GM18909 (cell line): ENCODE results near the gene NRG2.

ENCODE experiments used
- ATAC-seq: cut with Tn5 transposase; IDR thresholded peaks from one replicate; pipeline ENCODE4 v1.9.1; 2021; ENCODE audit warnings: mild to moderate bottlenecking; ENCODE audit not compliant: unreplicated experiment, poor library complexity

Gene NRG2

DNA sequence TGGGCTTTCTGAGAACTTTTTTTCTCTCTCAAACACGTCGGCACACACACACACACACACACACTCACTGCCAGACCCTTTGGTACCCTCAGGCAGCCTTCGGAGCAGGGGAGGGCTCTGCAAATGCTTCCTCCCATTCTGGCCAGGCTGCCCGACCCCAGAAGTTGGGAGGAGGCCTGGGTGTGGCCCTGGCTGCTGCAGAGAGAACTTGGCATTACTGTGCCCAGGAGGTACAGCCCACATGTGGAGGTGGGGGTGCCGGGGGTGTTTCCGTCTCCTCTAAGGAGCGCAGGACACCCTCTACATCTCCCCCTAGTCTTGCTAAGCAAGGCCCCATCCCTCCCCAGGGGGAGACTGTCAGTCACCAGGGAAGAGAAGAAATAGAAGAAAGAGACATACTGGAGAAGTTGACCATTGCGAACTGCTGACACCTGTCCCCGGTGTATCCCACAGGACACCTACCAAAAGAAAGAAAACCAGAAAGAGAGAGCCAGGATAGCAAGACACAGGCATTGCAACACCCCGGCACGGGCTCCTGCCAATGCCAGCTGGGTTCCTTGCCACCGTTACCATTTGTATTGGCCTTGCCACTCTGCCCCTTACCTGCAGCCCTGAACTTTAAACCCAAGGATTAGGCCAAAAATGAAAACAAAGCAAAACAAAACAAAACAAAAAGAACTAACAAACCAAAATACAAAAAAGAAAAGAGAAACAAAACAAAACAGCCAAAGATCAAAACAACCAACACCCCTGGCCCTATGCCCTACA is 178.2 kb downstream of the NRG2 start:
- no peak for ATAC-seq

DNA sequence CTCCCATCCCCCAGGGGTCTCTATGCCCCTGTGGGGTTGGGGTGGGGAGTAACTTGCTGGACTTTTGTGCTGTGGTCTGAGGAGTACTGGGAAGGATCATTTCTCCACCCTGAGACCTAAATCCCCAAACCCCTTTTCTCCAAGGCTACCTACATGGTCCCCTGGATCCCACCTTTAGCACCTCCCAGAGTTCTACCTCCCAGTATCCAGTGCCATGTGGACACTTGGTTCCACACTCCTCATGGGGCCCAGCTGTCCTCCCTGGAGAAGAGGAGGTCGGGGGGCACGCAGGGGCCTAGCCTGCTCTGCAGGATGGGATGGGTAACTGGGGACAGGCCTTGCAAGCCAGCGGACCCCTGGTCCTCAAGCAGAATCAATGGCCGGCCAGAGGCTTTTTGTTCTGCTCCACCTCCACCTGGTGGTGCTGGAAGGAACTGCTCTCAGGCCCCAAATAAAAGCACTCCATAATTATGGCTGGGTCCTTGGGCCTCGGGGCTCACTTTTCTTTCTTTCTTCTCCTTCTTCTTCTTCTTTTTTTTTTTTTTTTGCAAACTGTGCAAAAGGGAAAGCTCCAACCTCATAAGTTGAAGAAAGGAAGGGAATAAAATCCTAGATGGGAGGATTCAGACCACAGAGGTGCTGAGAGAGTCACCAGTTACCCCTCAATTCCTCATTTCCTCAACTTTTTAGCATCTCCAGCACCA is 179.1 kb downstream of the NRG2 start:
- peak; percentile 66 for ATAC-seq

DNA sequence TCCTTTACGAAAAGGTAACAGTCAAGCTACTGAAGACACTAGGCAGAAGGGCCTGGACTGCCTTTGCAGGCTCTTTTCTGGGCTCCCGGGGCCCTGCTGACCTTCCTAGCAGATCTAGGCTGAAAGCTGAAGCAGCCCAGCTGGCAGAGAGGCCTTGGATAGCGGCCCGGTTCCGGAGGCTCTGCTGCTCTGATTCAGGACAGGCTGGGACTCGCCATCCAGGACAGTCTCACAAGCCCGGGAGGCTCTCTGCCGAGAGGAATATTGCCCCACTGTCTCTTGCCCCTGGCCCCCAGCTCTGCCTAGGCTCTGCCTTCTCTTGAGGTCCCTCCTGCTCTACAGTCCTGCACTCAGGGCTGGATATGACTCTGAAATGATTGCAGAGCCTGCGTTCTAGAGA is 179.7 kb downstream of the NRG2 start:
- no peak for ATAC-seq

DNA sequence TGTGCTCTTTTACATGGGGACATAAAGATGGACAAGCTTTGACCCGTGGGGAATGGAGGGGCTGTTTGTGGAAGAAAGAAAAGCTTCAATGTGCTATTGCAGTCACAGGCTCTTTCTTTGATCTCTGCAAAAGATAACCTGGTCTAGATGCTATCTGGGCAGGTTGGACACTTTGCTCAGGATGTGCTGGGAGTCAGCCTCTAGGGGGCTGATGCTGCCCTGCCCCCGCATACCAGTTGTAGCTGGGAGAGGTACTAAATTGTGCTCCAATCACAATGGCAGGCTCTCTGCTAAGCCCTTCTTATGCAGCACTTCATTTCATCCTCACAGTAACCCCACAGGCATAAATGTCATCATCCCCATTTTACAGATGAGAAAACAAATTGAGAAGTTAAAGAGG is 180.3 kb downstream of the NRG2 start:
- ATAC-seq, result no peak

DNA sequence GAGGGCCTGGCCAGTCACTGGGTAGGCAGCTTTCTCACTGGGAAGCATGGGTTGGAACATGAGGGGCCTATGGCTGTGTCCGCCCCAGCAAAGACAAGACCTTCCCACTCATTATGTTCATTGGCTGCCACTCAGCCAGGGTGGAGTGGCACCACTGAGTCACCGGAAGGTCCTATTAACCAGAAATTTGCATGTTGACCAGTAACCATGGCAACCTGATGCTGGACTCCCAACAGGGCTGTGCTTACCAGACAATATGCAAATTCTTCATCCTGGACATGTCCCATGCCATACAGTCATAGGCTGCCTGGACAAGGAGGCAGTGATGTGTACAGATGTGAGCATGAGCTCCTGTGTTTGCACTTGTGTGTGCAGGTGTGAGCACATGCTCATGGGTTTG is 180.8 kb downstream of the NRG2 start:
- no peak for ATAC-seq

DNA sequence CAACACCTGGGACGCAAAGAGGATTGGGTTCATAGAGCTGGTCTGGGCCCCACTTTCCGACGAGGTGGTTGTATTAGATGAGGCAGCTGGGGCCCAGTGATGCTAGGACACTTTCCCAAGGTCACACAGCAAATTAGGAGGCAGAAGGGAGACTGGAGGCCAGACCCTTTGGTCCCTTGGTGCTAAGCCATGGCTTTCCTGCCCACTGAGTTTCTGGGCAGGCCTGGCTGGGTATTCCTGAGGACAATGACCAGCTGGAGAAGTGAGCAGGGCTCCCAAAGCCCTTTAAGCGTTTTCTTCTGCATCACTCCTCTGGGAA is 181.3 kb downstream of the NRG2 start:
- no peak for ATAC-seq

DNA sequence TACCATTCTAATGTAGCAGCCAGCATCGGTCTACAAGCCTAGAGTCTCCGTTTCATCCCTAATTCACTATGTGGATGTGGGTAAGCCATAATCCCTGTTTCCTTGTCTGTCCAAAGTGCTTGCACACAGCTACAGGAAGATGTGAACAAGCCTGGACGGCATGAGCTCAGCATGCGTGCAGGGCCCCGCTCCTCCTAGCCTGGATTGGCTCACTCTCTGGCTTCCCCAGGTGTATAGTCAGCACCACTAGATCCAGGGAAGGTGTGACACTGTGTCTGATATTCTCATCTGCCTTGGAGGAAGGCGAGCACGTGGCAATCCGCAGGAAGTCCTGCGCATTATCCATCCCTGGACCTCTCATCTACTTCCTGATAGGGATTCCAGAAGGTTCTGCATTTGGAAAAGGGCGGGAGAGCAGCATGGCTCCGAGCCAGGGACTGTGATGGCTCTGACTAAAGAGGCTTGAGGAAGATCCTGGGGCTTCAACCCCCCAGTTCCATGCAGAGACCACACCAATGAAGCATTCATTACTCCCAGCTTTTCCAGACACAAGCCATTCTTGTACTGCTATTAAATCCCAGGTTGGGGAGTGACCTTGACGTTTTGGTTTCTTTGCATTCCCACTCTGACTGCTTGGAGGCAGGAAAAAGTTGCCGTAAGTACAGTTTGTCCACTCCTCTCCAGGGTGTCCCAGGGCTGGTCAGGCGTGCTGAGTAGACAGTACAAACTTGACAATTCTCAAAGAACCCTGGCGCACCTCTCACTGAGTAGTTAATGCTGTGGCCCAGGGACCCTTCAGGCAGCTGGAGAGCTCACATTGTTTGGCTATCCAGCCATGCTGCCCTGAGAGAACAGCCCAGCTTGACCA is 181.8 kb downstream of the NRG2 start:
- ATAC-seq, result no peak

DNA sequence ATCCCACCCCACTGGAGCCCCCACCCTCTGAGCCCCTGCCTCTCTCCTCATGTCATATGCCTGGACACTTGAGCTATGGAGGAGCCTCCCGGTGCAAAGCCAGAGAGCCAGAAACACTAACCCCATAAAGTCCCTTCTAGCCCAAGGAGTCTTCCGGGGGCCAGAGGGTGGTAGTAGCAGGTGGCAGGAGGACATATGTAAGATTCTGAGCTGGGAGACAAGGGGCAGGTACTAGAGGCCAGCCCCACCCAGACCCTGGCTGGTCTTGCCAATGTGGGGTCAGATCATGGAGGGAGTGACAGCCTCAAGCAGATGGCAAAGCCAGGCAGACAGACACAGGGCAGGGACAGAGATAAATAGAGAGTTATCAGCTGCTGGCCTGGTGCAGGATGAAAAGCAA is 184.1 kb downstream of the NRG2 start:
- ATAC-seq, result no peak

DNA sequence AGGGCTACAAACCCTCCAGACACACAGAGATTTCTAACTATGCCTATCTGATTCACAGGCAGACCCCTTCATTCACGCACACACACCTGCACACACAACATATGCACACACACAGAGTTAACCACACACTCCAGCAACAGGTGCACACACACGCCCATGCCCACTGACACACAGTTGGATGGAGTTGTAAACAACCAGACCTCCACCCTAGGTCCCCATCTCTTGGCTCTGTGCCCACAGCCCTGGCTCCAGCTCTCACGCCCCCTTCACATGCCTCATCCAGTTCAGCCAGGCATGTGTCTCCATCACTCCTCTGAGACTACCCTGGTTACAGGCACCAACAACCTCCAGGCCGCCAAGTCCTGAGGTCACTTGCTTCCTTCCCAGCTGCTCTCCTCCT is 186.4 kb downstream of the NRG2 start:
- no peak for ATAC-seq

DNA sequence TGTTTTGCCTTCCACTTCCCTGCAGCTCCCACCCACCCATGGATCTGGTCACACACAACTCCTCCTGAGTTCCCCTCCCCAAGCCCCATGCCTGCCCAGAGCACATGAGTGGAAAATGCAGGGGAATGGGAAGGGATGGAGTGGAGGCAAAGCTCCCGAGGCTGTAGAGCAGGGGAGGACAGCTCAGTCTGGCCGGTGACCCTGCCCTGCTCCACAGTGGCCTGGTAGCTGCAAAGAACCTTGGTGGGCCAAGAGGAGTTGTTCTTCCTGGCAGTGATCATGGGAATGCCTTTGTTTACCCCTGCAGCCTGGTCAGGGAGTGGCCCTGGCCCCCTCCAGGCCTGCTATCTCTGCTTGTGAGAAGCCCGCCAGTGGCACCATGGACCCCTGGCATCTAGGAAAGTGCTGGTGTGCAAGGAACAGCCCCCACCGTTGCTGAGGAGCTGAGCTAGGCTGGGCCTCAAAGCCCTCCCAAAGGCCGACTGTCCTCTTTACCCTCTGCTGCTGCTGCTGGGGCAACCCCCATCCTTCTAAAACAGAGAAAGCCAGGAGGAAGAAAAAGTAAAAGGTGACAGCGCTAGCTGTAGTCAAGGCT is 187.1 kb downstream of the NRG2 start:
- ATAC-seq, result no peak

DNA sequence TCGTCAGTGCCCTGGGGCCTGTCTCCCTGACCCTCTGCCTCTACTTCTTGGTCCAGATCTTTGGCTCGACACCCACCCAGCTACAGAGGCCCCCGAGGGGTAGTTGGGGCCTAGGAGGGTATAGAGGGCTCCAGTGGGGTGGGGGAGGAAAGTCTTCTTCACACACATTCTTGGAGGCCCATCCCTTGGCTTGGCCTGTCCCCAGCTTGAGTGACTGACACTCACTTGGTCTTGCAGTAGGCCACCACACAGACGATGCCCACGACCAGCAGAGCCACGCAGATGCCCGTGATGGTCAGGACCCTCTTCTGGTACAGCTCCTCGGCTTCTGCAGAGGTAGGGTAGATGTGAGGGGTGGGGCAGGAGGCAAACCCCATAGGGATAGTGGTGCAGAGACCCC is 187.6 kb downstream of the NRG2 start:
- no peak for ATAC-seq

DNA sequence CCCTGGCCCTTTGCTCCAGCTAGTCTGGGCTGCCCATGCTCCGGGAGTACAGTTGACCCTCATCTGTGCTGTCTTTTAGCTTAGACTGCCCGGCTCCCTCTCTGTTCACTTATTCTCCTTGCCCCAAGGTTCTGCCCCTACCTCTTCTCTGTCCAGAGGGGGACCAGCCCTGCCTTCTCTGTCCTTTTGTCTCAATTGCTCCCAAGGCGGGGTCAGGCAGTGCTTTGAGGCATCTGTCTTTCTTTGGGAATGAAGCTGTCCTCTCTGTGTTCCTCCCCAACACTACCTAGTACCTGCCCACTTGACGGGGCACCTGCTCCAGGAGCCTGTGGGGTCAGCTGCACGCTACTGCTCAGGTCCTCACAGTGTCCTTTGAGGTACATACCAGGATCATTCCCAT is 188.1 kb downstream of the NRG2 start:
- no peak for ATAC-seq

DNA sequence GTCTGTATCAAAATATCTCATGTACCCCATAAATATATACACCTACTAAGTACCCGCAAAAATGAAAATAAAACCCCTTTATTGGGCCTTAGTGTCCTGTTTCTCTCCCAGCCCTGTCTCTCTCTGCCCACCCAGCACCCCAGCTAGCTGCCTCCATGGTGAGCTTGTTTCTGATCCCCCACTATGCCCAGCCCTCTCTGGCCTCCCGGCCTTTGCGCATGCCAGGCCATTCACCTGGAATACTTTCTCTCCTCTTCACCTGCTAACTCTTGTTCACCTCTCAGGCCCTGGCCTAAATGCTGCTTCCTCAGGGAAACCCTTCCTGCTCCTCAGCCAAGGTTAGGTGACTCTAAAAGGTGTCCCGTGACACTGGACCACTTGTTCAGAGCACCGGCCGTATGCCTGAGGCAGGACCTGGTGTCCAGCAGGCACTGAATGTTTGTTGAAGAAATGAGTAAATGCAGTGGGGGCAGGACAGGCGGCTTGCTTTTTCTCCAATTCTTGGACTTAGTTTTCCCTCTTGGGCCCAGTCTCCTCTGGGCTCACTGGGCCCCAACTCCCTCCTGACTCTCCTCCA is 189.0 kb downstream of the NRG2 start:
- no peak for ATAC-seq

DNA sequence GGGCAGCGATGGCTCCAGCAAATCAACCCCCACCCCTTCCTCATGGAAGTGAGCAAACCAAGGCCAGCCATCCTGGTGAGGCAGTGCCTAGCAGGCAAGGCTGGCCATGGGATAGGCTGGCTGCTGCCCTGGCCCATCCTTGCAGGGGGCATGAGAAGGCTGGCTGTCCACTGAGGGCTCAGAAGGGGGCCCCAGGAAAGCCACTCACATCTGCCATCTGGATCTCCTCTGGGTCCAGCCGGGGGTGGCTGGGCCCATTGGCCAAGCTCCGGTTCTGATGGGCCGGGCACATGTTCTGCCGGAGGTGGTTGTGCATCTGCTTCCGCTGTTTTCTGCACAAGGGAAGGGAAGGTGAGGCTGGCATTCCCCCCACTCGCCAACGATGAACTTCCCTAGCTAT is 190.4 kb downstream of the NRG2 start:
- ATAC-seq, result no peak

DNA sequence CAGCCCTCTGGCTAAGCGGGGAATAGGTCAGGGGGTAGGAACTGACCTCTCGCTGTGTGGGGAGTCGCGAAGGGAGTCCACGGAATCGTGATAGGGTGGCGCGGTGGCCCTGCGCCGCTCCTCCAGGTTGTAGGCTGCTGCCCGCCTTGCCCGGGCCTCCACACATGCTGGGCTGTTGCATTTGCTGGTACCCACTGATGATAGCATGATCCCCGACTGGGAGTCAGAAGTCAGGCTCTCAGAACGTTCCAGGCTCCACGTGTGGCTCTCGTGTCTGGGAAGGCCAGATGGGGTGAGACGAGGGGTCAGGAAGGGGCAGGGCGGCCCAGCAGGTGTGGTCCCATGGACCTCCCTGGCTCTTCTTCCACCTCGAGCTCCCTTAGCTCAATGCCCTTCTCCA is 191.5 kb downstream of the NRG2 start:
- no peak for ATAC-seq

DNA sequence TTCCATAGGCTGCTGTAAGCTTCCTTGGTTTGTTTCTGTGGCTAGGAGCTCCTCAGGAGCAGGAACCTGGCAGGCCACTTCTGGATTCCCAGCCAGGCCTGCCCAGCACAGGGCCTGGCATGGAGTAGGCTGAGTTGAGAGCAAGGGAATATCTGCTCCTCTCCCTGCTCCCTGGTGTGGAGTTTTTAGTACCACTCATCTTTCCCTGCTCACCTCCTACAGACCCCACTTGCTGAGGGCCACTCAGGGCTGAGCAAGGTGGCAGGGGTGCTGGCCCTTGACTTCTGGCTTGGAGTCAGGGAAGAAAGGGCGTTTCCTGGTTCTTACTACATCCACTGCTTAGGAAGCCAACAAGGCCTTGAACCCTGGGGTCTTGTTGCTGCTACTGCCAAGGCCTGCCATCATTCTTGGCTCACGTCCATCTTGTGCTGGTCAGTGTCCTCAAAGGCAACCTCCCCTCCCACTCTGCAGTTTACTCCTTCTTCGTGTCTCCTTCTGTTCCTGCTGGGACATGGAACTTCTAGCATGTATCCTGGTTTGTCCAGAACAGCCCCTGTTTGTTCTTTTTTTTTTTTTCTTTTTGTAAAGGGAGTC is 192.6 kb downstream of the NRG2 start:
- ATAC-seq, result no peak

DNA sequence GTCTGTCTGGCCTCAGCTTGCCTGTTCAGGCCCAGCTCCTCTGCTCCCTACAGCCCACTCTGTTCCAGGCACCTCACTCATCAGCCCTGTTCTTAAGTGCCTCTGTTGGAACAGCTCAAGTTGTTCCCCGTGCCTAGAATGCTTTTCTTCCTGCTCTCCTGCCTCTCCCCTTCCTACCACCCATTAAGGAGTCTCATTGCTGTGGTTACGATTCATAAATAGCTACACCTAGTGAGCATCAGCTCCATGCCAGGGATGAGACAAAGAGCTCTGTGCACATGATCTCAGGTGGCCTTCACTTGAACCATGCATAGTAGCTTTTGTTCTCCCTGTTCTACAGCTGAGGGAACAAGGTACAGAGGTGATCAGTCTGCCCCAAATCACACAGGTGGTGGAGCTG is 193.2 kb downstream of the NRG2 start:
- ATAC-seq, result no peak

DNA sequence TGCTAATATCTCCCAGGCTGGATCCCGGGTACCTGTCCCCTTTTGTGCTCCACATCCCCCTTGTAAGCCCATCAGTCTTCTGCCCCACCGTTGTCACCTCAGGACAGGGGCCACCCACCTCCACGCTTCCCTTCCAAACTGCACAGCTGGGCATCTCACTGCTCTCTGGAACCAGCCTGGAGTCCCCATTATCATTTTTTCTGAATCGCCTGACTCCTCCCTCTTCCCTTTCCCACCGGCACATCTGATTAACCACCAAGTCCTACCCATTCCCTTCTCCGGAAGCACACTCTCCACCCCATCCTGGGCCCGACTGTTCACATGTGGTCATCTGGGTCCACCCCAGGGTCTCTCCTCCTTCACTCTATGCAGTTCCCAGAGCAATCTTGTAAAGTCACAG is 193.6 kb downstream of the NRG2 start:
- no peak for ATAC-seq

DNA sequence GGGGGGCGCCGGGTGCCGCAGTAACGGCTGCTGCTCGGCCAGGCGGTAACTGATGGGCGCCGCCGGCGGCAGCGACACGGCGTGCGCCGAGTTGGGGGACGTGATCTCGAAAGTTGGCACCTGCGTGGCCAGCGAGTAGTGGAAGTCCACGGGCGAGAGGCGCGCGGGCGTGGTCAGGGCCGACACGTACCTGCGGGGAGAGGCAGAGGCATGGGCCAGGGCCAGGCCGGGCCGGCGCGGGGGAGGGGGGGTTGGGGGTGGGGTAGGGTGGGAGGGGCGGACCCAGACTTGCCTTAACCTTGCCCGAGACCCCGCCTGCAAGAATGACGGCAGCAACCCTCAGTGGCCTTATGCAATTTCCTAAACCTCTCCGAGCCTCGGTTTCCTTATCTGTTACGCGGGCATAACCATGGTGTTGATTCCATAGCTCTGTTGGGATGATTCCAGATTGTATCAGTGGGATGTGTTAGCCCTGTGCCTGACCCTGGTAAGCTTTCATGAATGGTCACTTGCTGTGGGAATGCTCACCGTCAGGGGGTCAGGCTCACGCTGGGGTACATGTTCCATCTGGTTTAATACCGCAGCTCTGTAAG is 194.5 kb downstream of the NRG2 start:
- peak; percentile 2 for ATAC-seq
